Endothelial cell of umbilical vein (primary cell): Measurements from ENCODE around the gene MTAP. TPM values are rescaled to one million over a fixed set of nuclear protein-coding genes. Genes with fewer than 3 reads are reported as not detected.

Experiments used
- BruUV-seq: library from RNA; stranded (reverse); fragments of 400-500 nt; replicated peaks from 2 replicates; lab custom pipeline; 2021; lab: Mats Ljungman, UMichigan
- CTCF ChIA-PET: fragments of 300-600, 350-600 bp; sonication (Branson Sonifier 250); formaldehyde crosslinking; loops from one replicate; lab custom pipeline; 2021; ENCODE audit warnings: antibody characterized with exemption, inconsistent platforms; lab: Charles Lee
- POLR2A ChIA-PET: fragments of 300-600, 350-600 bp; sonication (Branson Sonifier 250); formaldehyde crosslinking; loops from one replicate; lab custom pipeline; 2021; ENCODE audit warnings: antibody characterized with exemption, inconsistent platforms; lab: Charles Lee
- DNase-seq: peaks from one replicate; pipeline ENCODE4 v3.0.0-alpha.2; 2011; ENCODE audit warnings: low read depth, low spot score
- FAIRE-seq: peaks from 2 replicates; lab custom pipeline; 2011; peaks lifted over from hg19 to GRCh38; lab: Jason Lieb, UNC
- H2AFZ ChIP-seq: 2 replicates; pipeline ENCODE4 v1.6.0; 2012; ENCODE audit warnings: low read depth, low read length, control low read depth, inconsistent platforms
- H3K27ac ChIP-seq: 2 replicates; pipeline ENCODE4 v1.5.1; 2011; ENCODE audit warnings: low read depth, mild to moderate bottlenecking, control low read depth, low read length, moderate library complexity; ENCODE audit not compliant: insufficient read depth
- H3K27me3 ChIP-seq, 2 experiments: 2 replicates each; pipeline versions ENCODE4 v1.6.0 to v1.6.1; 2011; ENCODE audit warnings: low read length in 2 of 2, mixed read lengths in 1 of 2; ENCODE audit not compliant: control insufficient read depth in 2 of 2, insufficient read depth in 2 of 2
- H3K36me3 ChIP-seq, 2 experiments: 2 replicates in 1 of 2; 3 replicates in 1 of 2; pipeline ENCODE4 v1.5.1; 2011; ENCODE audit warnings: low read length in 2 of 2, mild to moderate bottlenecking in 1 of 2, moderate library complexity in 1 of 2; ENCODE audit not compliant: control insufficient read depth in 2 of 2, insufficient read depth in 2 of 2; ENCODE audit errors: extremely low read depth in 1 of 2
- H3K4me1 ChIP-seq: 3 replicates; pipeline ENCODE4 v1.5.1; 2011; ENCODE audit warnings: mild to moderate bottlenecking, low read length; ENCODE audit not compliant: control insufficient read depth, insufficient read depth; ENCODE audit errors: extremely low read depth
- H3K4me2 ChIP-seq: 2 replicates; pipeline ENCODE4 v1.6.1; 2011; ENCODE audit warnings: low read length, control low read depth, mixed read lengths; ENCODE audit not compliant: insufficient read depth
- H3K4me3 ChIP-seq, 3 experiments: fragments of 200-600 bp in 1 of 3; sonication (generic), shearing (Covaris generic) in 1 of 3; replicated peaks in 1 of 3; 2 replicates each; pipeline ENCODE4 v1.5.1; 2011 to 2016; ENCODE audit warnings: control low read depth in 3 of 3, low read length in 3 of 3, mild to moderate bottlenecking in 2 of 3, inconsistent platforms in 1 of 3, low read depth in 1 of 3, moderate library complexity in 1 of 3; ENCODE audit not compliant: insufficient read depth in 1 of 3
- H3K79me2 ChIP-seq: 2 replicates; pipeline ENCODE4 v1.6.0; 2012; ENCODE audit warnings: low read length, inconsistent platforms; ENCODE audit not compliant: control insufficient read depth, insufficient read depth
- H3K9ac ChIP-seq: replicated peaks from 2 replicates; pipeline ENCODE3; 2011; ENCODE audit warnings: low read length, control low read depth; ENCODE audit not compliant: insufficient read depth; ENCODE audit errors: extremely low read depth
- H3K9me1 ChIP-seq: replicated peaks from 3 replicates; pipeline ENCODE4 v1.6.0; 2011; ENCODE audit warnings: mild to moderate bottlenecking, low read length; ENCODE audit not compliant: control insufficient read depth, insufficient read depth; ENCODE audit errors: extremely low read depth
- H3K9me3 ChIP-seq: replicated peaks from 2 replicates; pipeline ENCODE4 v1.5.1; 2012; ENCODE audit warnings: low read length, inconsistent platforms; ENCODE audit not compliant: control insufficient read depth, insufficient read depth
- H4K20me1 ChIP-seq: replicated peaks from 2 replicates; pipeline ENCODE3; 2011; ENCODE audit warnings: mild to moderate bottlenecking, low read length; ENCODE audit not compliant: control insufficient read depth, insufficient read depth; ENCODE audit errors: extremely low read depth
- CTCF ChIP-seq, 2 donors: IDR thresholded peaks; 1 replicate in 1 of 2; 2 replicates in 1 of 2; pipeline ENCODE4 v1.5.1; 2011; ENCODE audit warnings: low read length in 2 of 2, mild to moderate bottlenecking in 2 of 2, moderate library complexity in 2 of 2, control low read depth in 1 of 2, inconsistent platforms in 1 of 2, low read depth in 1 of 2; ENCODE audit not compliant: insufficient read depth in 1 of 2; ENCODE audit errors: extremely low read depth in 1 of 2
- EZH2 ChIP-seq: IDR thresholded peaks from 2 replicates; pipeline ENCODE4 v1.6.1; 2012; ENCODE audit warnings: borderline replicate concordance, low read depth, mild to moderate bottlenecking, moderate library complexity, low read length, inconsistent platforms; ENCODE audit not compliant: severe bottlenecking
- FOS ChIP-seq: IDR thresholded peaks from 2 replicates; pipeline ENCODE4 v1.6.1; 2011; ENCODE audit warnings: mild to moderate bottlenecking, low read length, moderate library complexity, borderline replicate concordance; ENCODE audit not compliant: insufficient read depth
- GATA2 ChIP-seq: IDR thresholded peaks from 2 replicates; pipeline ENCODE4 v1.7.0; 2011; ENCODE audit warnings: low read depth, mild to moderate bottlenecking, moderate library complexity, mixed read lengths, low read length; ENCODE audit not compliant: insufficient read length, insufficient read depth
- JUN ChIP-seq: IDR thresholded peaks from 2 replicates; pipeline ENCODE4 v1.6.1; 2011; ENCODE audit warnings: borderline replicate concordance, low read depth; ENCODE audit not compliant: insufficient read length, insufficient read depth
- MAX ChIP-seq: IDR thresholded peaks from 2 replicates; pipeline ENCODE4 v1.6.1; 2011; ENCODE audit not compliant: insufficient read depth, insufficient read length
- MYC ChIP-seq: IDR thresholded peaks from one replicate; pipeline ENCODE4 v1.6.1; 2011; ENCODE audit warnings: mild to moderate bottlenecking, low read depth, low read length
- POLR2A ChIP-seq: IDR thresholded peaks from 2 replicates; pipeline ENCODE4 v1.6.1; 2012; ENCODE audit warnings: low read depth, mild to moderate bottlenecking, control low read depth, low read length
- POLR2AphosphoS5 ChIP-seq: IDR thresholded peaks from 2 replicates; pipeline ENCODE4 v1.6.1; 2012; ENCODE audit warnings: low read depth, mild to moderate bottlenecking, control low read depth, low read length, moderate library complexity; ENCODE audit not compliant: insufficient read depth
- dilution Hi-C: fragments of 300-500 bp; cut with MboI; formaldehyde crosslinking; loops from one replicate; pipeline ENCODE4 v1.15.0; 2019; ENCODE audit warnings: low sequenced_read_pairs; ENCODE audit not compliant: extremely low pct_ligation_motif_present
- intact Hi-C: fragments of 100-400 bp; cut with micrococcal nuclease; formaldehyde crosslinking; loops from one replicate; pipeline ENCODE4 v1.10.0; 2022
- polyA plus RNA-seq, 4 experiments: library from polyadenylated mRNA; depleted of rRNA in 3 of 4; stranded (reverse) in 3 of 4; unstranded in 1 of 4; fragments of >200 nt; gene quantifications; 2 replicates each; pipeline versions ENCODE4 v1.2.1 to v1.2.3, GENCODE V29; 2011 to 2012; ENCODE audit warnings: missing spikeins in 1 of 4
- total RNA-seq: library from RNA; stranded (reverse); gene quantifications from 2 replicates; pipeline ENCODE4 v1.2.3, GENCODE V29; 2021

MTAP gene
- total and polyA plus RNA-seq, 2 donors (not counting 3 experiments of a cell fraction or from before 2014, with no cell fraction given) = 11.3 to 55.1 TPM

- dilution Hi-C loops = no loop called here
These were observed 46.2 kb downstream of the MTAP start for GRCh38 chr9:21848615-21849014.

More at GRCh38 chr9:21848615-21849014, 46.2 kb downstream of the MTAP start:
- TF ChIP-seq EZH2 = no peak
- no peak for TF ChIP-seq POLR2AphosphoS5
- TF ChIP-seq POLR2A = no peak
- TF ChIP-seq FOS = no peak
- TF ChIP-seq GATA2 = no peak
- TF ChIP-seq MAX = no peak
- TF ChIP-seq MYC = no peak
- TF ChIP-seq CTCF (IDR thresholded peaks at IDR 0.05; ENCODE audit: extremely low read depth in 1 of 2, insufficient read depth in 1 of 2, low read depth in 1 of 2, low read length in 2 of 2) = no peak
- TF ChIP-seq JUN = no peak
- Histone ChIP-seq H3K27me3 (no peaks in the 10 kb centered on the region), H3K4me3 (no peak overlapping the region), H2AFZ (no peak overlapping the region), H3K27ac (no peak overlapping the region), H3K79me2 (no peaks in the 10 kb centered on the region), H3K9me3 (no peaks in the 10 kb centered on the region), H3K36me3 (no peaks in the 10 kb centered on the region), H3K4me2 (no peak overlapping the region), H3K4me1 (no peaks in the 10 kb centered on the region), H4K20me1 (no peaks in the 10 kb centered on the region), H3K9ac (no peak overlapping the region), H3K9me1 (no peaks in the 10 kb centered on the region)
- POLR2A ChIA-PET = no interaction called here
- FAIRE-seq = no peak
- intact Hi-C loops = no loop called here
- no TSS peak for BruUV-seq
- DNase-seq = no peak
- CTCF ChIA-PET = interaction anchor here (1.1 kb wide), 1 partner anchor 160 kb away, joined by 3 read pairs; the partner anchor contains the start of gene CDKN2B
